H4 (cell line): ENCODE measurements around the gene PLEKHA1. TPM values are rescaled to one million over a fixed set of nuclear protein-coding genes. Genes with fewer than 3 reads are reported as not detected.

Source experiments
- DNase-seq: peaks from one replicate; pipeline ENCODE4 v3.0.0-alpha.2; 2015; ENCODE audit warnings: low spot score
- total RNA-seq: library from RNA; depleted of rRNA; stranded (reverse); fragments of >200 nt; shearing (Covaris generic); gene quantifications from 2 replicates; pipeline ENCODE4 v1.2.3, GENCODE V29; 2014

PLEKHA1 gene
- total RNA-seq, 1 experiment from 2014 or later = 15.8 TPM

GRCh38 chr10:122347170-122347841 lies 27.2 kb upstream of the PLEKHA1 start:
- no peak for DNase-seq

- DNase-seq = no peak
Measured at GRCh38 chr10:122348512-122348911, 26.0 kb upstream of the PLEKHA1 start.

GRCh38 chr10:122348935-122349361 lies 25.6 kb upstream of the PLEKHA1 start:
- DNase-seq = no peak

- no peak for DNase-seq
Measured at GRCh38 chr10:122349758-122350369, 24.6 kb upstream of the PLEKHA1 start.

- DNase-seq = no peak
Measured at GRCh38 chr10:122350893-122351292, 23.6 kb upstream of the PLEKHA1 start.

GRCh38 chr10:122352817-122353525 lies 21.5 kb upstream of the PLEKHA1 start:
- no peak for DNase-seq

- no peak for DNase-seq
Measured at GRCh38 chr10:122354383-122354782, 20.1 kb upstream of the PLEKHA1 start.

GRCh38 chr10:122357685-122358084 lies 16.8 kb upstream of the PLEKHA1 start:
- no peak for DNase-seq

GRCh38 chr10:122359621-122360020 lies 14.9 kb upstream of the PLEKHA1 start:
- no peak for DNase-seq

- DNase-seq = no peak
Measured at GRCh38 chr10:122361046-122361445, 13.5 kb upstream of the PLEKHA1 start.

GRCh38 chr10:122362031-122362592 lies 12.4 kb upstream of the PLEKHA1 start:
- DNase-seq = no peak

GRCh38 chr10:122362621-122363020 lies 11.9 kb upstream of the PLEKHA1 start:
- DNase-seq = no peak

- no peak for DNase-seq
Measured at GRCh38 chr10:122363311-122363710, 11.2 kb upstream of the PLEKHA1 start.

- no peak for DNase-seq
Measured at GRCh38 chr10:122363722-122364463, 10.6 kb upstream of the PLEKHA1 start.

GRCh38 chr10:122368502-122369254 lies 5.8 kb upstream of the PLEKHA1 start:
- no peak for DNase-seq

- no peak for DNase-seq
Measured at GRCh38 chr10:122373108-122373507, 1.4 kb upstream of the PLEKHA1 start.

- no peak for DNase-seq
Measured at GRCh38 chr10:122373721-122374120, 787 bp upstream of the PLEKHA1 start.

- DNase-seq = peak; percentile 44
Measured at GRCh38 chr10:122374859-122375678, 561 bp downstream of the PLEKHA1 start.

- no peak for DNase-seq
Measured at GRCh38 chr10:122375679-122376160, 1.2 kb downstream of the PLEKHA1 start.

- DNase-seq = no peak
Measured at GRCh38 chr10:122376364-122376961, 2.0 kb downstream of the PLEKHA1 start.
